NCI-H146 (cell line): ENCODE measurements around the gene SSPN.

Experiments used
- DNase-seq: peaks from one replicate; lab custom pipeline; 2025; lab: John Stamatoyannopoulos, UW

The SSPN gene

DNA sequence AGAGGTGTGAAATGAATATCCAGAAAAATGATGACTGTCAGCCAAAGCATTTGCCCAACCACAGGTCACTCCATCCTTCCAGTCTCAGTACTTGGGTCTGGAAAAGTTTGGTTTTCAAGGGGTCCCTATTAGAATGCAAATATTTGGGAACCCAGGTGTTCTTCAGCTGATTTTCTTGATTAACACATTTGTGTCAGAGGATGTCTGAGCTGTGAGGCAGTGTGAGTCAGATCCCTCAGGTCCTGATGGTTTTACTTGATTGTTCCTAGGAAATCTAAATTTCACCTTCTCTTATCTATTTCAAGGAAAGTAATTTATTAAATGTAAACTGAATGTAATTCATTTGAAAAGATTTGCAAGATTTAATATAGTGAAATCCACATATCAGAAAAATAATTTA, 71.5 kb downstream of the SSPN start:
- no peak for DNase-seq

GRCh38 chr12:26268841-26269561, 73.6 kb downstream of the SSPN start:
- DNase-seq, result no peak

GRCh38 chr12:26269562-26270284, 74.3 kb downstream of the SSPN start:
- no peak for DNase-seq

GRCh38 chr12:26271024-26271423, 75.7 kb downstream of the SSPN start:
- DNase-seq, result no peak

DNA sequence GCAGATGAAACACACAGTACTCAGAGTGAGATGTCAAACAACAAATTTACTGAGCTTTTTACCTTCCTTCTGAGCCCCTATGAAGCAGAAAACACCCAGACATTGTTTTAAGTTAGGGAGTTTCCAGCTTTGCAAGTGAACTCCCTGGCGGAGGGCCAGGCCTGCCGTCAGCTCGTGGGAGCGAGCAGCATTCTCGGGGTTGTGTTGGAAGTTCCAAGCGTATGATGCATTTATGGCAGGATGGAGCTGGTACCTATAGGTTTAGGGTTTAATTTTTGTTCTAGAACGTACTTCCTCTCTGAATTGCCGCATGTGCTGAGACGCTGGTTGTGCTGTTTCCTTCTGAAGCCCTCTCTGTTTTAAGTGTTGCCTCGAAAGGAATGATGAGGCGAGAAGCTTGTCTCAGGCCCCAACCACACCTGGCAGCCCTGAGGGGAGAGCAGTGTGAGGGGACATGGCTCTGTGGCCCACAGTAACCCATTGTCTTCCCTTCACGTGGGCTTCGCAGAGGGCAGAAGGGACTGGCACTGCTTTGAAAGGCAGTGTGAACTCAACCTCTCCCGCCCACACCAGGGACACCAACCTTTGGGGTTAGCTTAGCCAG, 76.6 kb downstream of the SSPN start:
- no peak for DNase-seq

GRCh38 chr12:26272851-26273250, 77.5 kb downstream of the SSPN start:
- DNase-seq, result no peak

GRCh38 chr12:26273811-26274210, 78.4 kb downstream of the SSPN start:
- DNase-seq, result peak; percentile 8

DNA sequence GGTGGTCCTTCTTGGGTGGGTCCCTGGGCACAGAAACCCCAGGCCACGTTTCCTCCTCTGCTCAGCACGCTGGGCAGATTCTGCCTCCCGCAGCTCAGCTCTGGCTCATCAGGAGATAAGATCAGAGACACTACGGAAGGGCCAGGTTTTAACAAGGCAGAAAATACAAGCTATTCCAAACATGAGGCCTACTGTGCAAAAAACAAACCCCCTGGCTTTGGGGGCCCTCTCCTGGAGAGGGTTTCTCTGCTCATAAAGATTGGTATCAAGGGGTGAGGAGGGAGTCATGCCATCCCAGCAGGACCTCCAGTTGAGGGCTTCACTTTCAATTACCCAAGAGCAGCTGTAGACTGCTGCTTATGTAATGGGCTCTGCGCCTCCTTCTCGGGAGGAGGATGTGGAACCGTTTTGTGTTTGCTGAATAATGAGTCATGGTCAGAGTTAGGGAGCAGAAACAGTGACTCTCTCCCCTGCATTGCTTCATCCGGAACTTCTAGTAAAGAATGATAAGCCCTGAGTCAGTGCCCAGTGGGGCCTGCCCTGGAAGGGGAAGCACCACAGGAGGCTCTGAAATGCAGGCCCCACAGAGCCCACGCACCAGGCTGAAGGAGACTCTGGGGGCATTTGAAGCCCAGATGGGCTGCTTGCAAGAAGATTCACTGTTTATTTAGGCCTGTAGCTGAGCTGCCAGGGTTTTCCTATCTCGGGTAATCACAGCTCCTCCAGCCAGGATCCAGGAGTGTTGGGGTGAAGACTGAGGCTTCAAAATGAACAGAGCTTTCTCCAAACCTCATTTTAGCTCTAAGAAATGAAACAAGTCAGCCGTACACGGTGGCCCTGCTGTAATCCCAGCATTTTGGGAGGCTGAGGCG, 79.3 kb downstream of the SSPN start:
- DNase-seq, result peak; percentile 19

DNA sequence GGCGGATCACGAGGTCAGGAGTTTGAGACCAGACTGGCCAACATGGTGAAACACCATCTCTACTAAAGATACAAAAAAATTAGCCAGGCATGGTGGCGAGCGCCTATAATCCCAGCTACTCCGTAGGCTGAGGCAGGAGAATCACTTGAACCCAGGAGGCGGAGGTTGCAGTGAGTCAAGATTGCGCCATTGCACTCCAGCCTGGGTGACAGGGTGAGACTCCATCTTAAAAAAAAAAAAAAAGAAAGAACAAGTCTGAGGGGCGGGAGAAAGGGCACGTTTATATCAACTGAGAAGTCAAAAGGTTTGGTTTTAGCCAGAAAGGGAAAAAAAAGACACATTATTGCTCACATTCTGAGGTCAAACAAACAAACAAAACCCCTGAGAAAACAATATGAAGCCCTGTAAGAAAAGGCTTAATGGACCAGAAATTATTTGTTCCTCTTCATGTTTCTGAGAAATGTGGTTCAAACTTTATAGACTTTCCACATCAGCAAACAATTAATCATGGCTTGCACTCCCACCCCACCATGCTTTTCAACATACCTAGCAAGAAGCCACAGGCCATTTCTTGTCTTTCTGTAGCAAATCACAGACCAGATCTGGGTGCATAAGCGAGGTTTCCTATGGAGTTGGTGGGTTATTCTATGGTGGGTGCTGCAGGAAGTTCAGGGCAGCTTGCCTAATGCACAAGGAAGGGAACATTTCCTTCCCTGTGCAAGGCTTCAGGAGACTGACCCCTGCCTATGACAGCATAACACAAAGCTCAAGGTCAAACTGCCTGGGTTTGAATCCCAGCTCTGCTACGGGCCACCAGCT, 80.1 kb downstream of the SSPN start:
- DNase-seq, result no peak

DNA sequence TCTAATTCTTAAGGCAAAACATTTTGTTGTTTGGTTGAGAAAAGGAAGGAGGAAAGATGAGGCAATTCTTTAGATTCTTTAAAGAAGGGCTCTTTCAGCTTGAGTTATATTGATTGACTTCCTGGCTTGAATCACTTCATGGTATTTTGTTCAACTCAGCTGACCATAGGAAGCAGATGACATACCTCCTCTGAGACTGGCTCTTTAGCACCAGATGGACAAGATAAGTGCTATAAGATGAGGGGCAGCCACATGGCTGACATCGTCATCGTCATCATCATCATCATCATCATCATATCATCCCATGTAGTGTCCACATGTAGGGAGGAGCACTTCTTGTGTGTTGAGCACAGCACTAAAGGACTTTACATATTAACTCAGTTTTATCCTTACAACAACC, 81.3 kb downstream of the SSPN start:
- no peak for DNase-seq

- no peak for DNase-seq
Observed at GRCh38 chr12:26277506-26278246, 82.3 kb downstream of the SSPN start.

- DNase-seq, result no peak
Observed at GRCh38 chr12:26278266-26278665, 82.9 kb downstream of the SSPN start.

GRCh38 chr12:26278666-26279065, 83.3 kb downstream of the SSPN start:
- DNase-seq, result no peak

- DNase-seq, result no peak
Observed at GRCh38 chr12:26279091-26279490, 83.7 kb downstream of the SSPN start.

GRCh38 chr12:26279908-26280307, 84.5 kb downstream of the SSPN start:
- no peak for DNase-seq

GRCh38 chr12:26280869-26281268, 85.5 kb downstream of the SSPN start:
- no peak for DNase-seq

DNA sequence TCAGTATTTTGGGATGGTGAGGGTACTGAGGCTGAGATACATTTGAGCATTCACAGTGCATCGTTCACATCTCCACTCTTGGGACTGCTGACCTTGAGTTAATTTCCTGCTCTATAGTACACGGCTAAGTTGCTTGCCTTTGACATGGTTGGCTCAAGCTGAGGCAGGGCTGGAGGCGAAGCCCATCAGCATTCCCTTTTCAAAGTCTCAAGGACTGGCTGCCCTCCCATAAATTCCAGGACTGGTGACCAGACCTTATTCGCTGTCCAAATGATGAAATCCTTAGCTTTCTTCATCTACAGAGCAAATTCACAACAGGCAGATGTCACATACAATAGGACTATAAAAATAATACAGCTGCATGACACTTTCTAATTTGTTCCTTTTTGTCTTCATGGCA, 85.9 kb downstream of the SSPN start:
- DNase-seq, result no peak

DNA sequence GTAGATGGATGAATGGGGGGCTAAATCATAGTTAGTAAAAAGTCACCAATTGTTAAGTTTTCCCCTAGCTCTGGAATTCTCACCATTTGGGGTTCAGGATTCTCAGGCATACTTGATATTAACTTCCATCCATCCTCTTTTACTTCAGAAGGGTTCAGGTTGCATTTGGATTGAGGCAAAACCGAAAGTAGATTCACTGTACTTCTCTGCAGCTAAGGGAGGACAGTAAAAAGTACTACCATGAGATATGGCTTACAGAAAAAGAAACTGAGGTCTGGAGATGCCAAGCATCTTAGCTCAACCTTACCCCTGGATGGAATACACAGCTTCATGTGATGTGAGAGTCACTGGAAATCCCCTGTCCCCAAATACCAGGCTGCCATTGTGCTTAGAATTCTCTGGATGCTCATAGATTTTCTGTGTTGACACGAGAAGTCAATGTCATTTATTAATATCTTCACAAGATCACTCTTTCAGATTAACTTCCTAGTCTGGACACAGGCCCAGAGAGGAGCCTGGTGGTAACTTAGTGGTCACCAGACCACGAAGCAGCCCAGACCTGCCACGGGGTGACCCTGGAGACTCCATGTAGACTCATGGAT, 87.1 kb downstream of the SSPN start:
- no peak for DNase-seq

DNA sequence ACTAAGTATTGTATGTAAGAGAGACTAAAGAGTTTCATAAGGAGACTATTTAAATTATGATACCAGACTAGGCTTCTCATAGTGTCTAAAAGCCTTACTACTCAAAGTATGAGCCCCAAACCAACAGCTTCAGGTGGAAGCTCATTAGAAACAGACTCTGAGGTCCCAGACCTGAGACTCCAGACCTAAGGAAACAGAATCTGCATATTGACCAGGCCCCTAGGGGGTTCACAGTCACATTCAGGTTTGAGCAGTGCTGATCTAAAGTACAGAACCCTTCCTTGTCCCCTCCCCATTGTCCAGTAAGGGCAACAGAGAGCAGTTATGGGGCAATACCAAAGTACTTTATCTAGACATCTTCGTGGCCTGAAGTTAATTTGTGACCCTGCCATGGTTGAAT, 87.7 kb downstream of the SSPN start:
- DNase-seq, result no peak

DNA sequence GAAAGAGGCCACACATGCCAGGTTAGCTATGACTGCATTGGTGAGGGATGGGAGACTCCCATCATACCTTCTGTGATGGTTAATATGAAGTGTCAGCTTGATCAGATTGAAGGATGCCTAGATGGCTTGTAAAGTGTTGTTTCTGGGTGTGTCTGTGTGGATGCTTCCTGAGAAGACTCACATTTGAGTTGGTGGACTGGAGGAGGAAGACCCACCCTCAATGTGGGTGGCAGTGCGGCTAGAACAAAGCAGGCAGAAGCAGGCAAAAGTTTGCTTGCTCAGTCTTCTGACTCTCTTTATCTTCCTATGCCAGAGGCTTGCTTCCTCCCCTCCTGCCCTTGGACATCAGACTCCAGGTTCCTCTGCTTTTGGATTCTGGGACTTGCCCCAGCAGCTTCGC, 88.2 kb downstream of the SSPN start:
- no peak for DNase-seq
